NCI-H2107 treated with DMSO at 0.1 percent for 48 hours (cell line): ENCODE measurements around the gene ATF7IP.
A peak's percentile ranks its signal among the peaks of the same experiment; 100 is the strongest.

Source experiments
- DNase-seq: peaks from one replicate; lab custom pipeline; 2025; ENCODE audit not compliant: unreplicated experiment; lab: John Stamatoyannopoulos, UW

The ATF7IP gene

DNA sequence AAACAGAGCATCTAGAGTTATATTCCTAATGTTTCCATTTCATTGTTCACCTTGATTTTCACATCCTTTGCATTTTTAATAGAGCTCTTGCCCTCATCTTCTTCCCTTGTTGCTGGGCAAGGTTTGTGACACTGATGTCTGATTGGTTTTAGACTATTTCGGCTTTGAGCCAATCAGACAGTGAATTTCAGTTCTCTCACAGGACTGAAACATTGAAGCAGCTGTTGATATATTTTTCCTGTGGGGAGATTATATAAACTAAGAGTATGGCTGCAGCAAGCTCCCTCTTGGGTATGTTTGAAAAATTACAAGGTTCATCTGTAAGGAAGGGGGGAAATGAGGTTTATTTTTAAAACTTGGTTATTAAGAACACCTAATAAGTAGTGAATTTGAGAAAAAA is 51.2 kb downstream of the ATF7IP start:
- no peak for DNase-seq

DNA sequence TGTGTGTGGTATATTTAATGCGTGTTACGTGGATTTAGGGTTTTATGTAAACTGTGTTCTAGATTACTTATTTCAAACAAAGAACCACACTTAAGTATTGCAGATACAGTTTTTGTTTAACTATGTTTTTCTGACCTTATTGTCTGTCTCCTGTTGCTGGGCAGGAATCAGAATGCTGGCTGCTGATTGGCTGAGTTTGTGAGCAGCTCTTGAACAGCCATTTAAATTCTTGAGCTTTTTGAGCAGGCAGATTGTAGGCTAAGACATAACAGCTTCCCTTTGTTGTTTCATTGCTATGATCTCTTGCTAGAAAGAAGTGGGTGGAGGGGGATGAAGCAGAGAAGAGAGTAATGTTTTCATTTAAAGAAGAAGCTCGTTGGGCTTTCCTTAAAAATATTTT is 52.2 kb downstream of the ATF7IP start:
- no peak for DNase-seq

DNA sequence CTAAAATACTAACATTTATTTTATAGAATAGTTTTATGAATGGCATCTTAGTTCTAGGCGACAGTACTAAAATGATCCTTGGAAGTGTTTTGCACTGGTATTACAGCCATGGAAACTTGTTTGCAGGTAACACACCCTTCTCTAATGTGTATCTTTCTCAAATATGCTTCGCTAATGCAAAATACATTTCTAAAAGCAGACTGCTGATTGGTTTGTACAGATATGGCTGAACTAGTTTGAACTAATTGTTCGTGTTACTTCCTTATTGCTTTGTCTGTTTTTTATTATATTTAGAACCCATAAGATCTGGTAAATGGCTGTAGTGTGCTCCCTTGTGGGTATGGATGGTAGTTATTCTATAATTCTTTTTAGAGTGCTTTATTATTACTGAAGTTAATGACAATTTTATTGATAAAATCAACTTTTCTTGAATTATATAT is 53.0 kb downstream of the ATF7IP start:
- no peak for DNase-seq

DNA sequence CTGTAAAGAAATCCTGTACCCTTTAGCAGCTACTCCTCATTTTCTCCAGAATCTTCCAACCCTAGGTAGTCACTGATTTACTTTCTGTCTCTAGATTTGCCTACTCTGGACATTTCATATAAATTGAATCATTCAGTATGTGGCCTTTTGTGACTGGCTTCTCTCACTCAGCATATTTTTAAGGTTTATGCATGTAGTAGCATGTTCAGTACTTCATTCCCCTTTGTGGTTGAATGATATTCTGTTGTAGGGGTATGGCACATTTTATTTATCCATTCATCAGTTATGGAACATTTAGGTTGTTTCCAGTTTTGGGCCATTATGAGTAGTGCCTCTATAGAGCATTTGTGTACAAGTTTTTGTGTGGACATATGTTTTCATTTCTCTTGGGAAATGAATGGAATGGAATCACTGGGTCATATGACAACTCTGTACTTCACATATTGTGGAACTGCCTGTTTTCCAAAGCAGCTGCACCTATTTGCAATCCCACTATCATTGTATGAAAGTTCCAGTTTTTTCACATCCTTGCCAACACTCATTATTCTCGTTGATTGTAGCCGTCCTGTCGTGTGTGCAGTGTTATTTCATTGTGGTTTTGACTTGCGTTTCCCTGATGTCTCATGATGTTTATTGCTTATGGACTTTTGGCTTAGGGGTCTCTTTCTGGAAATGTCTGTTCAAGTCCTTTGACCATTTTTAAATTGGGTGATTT is 57.2 kb downstream of the ATF7IP start:
- DNase-seq: no peak

DNA sequence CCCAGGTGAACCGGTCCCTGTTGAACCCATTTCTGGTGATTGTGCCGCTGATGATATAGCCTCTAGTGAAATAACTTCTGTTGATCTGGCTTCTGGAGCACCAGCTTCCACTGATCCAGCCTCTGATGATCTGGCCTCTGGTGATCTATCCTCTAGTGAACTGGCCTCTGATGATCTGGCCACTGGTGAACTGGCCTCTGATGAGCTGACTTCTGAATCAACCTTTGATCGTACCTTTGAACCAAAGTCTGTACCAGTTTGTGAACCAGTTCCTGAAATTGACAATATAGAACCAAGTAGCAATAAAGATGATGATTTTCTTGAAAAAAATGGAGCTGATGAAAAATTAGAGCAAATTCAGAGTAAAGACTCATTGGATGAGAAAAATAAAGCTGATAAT is 59.1 kb downstream of the ATF7IP start:
- no peak for DNase-seq

GRCh38 chr12:14426792-14427191 is 61.3 kb downstream of the ATF7IP start:
- no peak for DNase-seq

GRCh38 chr12:14427929-14428328 is 62.4 kb downstream of the ATF7IP start:
- no peak for DNase-seq

GRCh38 chr12:14430394-14430986 is 65.0 kb downstream of the ATF7IP start:
- no peak for DNase-seq

DNA sequence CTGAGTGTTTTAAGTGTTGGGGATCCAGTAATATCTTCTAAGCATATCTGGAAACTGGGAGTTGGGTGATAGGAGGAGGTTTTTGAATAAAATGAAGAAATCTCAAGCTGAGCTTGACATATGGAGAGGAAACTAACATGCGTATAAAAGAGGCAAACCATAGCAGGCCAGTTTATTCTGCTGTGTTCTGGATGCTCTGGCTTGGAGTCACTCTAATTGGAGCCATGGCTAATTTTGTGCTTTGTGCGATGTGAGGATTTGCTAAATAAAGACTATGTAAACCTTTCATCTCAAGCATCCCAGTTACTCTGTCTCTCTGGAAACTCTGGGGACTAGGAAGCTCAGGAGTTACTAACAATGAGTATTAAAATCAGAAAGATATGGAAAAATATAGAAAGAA is 66.5 kb downstream of the ATF7IP start:
- no peak for DNase-seq

DNA sequence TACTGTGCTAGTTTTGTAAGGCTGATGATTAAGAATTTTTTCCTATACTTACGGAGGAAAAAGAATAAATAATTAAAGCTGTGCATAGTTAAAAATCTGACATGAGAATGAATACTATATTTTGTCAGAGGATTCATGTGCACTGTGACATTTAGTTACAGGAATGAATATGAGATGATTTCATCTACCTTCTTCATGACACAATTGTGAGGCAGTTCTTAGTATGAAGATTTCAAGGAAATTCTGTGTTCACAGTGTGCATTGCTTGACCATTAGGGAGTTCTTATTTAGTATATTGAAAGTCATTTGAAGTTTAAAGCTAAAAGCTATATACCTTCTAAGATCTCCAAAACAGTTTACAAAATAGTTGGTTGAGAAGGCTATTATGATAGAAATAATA is 70.1 kb downstream of the ATF7IP start:
- no peak for DNase-seq

GRCh38 chr12:14442221-14442881 is 76.9 kb downstream of the ATF7IP start:
- DNase-seq: no peak

DNA sequence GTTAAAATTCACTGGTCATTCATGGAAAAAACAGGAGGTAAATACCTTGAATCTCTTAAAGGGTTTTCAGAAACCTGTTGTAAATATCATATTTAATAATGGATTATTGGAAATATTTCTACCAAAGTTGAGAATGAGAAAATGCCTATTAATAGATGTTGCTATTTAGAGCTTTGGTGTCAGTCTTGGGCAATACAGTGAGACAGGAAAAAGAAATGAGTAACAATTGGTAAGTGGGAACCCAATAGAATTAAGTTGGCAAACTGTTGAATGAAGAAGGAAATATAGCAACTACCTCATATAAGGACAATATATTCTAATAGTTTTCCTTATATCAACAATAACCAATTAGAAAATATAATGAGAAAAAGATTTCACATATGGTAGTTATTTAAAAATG is 78.0 kb downstream of the ATF7IP start:
- no peak for DNase-seq

- no peak for DNase-seq
Observed at GRCh38 chr12:14450479-14450878, 85.0 kb downstream of the ATF7IP start.

DNA sequence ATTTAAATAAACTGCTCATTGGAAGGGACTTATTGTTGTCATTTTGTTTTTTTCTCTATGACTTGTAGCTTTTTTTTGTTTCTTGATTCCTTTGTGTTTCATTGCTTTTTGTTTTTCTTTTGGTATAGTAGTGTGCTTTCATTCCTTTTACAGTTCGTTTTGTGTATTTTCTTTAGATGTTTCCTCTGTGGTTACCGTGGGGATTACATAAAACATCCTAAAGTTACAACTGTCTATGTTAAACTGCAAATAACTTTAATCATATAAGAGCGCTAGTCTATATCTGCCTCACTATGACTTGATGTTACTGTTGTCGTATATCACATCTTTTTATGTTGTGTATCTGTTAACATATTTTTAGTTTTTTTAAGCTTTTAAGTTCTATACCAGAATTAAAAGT is 86.9 kb downstream of the ATF7IP start:
- DNase-seq: no peak

- DNase-seq: no peak
Observed at GRCh38 chr12:14452865-14453264, 87.4 kb downstream of the ATF7IP start.

- peak; percentile 17 for DNase-seq
Observed at GRCh38 chr12:14454098-14454907, 88.8 kb downstream of the ATF7IP start.

- DNase-seq: no peak
Observed at GRCh38 chr12:14460212-14460841, 94.8 kb downstream of the ATF7IP start.

GRCh38 chr12:14471497-14471896 is 106.0 kb downstream of the ATF7IP start:
- DNase-seq: no peak

GRCh38 chr12:14473707-14474287 is 108.3 kb downstream of the ATF7IP start:
- DNase-seq: peak; percentile 16

DNA sequence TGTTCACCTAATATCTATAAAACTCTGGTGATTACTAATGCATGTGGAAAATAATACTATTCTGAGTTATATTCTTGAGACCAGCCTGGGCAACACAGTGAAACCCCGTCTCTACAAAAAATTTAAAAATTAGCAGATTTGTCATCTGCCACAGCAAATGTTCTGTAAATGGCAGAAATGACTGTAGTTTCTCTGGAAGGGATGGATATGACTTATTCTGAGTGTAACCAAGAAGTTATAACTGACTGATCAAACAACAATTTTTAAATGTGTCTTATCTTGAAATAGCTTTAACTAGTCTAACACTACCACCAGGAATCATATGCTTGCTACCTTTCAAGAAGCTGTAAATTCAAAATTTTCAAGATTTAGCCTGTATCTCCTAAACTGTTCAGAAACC is 113.5 kb downstream of the ATF7IP start:
- no peak for DNase-seq

DNA sequence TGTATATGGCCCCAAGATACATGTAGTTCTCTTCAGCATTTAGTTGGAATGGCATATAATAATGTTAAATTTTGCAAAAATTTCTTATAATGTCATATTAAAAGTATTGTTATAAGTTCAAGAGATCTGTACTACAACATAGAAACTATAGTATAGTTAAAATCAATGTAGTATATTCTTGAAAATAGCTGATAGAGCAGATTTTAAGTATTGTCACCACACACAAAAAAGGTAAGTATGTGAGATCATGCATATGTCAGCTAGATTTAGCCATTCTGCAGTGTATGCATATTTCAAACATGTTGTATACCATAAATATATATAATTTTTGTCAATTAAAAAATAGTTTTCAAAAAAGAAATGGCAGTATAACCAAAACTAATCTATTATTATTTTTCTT is 115.7 kb downstream of the ATF7IP start:
- no peak for DNase-seq
